GM18505 (cell line): ENCODE data around the gene HTR6.

Experiments
- ATAC-seq: cut with Tn5 transposase; IDR thresholded peaks from one replicate; pipeline ENCODE4 v1.9.1; 2021; ENCODE audit not compliant: unreplicated experiment
- POLR2A ChIP-seq: IDR thresholded peaks from 4 replicates; pipeline ENCODE4 v1.6.1; 2011; ENCODE audit warnings: borderline replicate concordance; ENCODE audit not compliant: insufficient read depth, insufficient read length; ENCODE audit errors: extremely low read depth

The HTR6 gene

DNA sequence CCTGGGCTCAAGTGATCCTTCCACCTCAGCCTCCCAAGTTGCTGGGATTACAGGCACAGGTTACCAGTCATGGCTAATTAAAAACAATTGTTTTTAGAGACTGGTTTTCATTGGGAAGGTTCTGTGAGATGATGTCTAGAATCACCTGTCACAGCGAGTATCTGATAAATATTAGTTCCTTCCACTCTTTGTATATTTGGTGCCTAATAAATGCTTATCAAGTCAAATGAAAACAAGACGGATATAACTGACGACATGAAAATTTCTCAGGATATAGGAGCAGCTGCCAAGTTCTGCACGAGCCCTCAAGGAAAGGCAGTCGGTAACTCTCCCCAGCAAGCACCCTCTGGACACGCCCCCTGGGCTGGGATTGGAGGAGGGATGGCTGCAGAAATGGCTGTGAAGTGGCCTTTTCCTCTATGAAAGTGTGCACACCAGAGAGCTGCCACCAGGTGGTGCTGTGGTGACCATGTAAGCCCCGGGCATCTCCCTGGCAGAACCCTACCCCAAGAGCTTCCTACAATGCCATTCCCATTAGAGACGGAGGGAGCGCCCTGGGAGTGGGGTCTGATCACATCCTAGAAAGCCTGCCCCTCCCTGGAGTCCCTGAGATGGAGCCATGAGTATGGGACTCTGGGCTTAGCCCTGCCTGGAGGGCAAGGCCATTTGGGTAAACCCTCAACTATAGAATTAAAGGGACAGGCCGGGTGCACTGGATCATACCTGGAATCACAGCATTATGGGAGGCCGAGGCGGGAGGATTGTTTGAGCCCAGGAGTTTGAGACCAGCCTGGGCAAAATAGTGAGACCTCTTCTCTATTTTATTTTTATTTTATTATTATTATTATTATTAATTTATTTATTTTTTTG, 50.9 kb downstream of the HTR6 start:
- TF ChIP-seq POLR2A = no peak
- no peak for ATAC-seq

DNA sequence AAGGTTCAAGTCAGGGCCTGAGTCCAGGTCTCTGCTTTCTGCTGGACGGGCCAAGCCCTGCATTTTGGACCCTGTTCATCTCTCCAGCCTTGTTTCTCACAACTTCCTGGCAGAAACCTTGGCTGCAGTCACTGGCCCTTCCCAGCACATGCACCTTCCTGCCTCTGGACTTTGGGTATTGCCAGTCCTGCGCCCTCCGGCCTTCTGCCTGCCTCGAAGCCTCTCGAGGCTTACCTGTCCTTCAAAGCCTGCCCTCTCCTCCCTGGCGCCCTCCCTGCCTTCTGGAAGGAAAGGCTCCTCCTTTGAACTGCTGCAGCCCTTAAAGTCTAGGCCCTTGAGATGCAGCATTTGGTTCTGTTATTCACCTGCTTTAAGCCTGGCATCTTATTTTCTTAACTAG, 52.8 kb downstream of the HTR6 start:
- ATAC-seq = no peak

DNA sequence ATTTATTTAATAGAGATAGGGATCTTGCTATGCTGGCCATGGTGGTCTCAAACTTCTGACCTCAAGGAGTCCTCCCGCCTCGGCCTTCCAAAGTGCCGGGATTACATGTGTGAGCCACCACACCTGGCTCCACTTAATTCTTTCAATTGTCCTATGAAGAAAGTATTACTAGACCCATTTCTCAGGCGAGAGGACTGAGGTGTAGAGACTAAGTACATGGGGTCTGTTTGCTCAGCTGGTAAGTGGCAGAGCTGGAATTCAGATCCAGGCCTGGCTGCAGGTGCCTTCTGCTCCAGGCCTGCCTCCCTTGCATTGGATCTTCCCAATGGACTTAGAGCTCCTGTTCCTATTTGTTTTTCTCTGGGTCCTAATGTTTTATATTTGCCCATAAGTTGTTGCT, 55.5 kb downstream of the HTR6 start:
- no peak for ATAC-seq
- no peak for TF ChIP-seq POLR2A

More for the DNA sequence above, 52.8 kb downstream of the HTR6 start:
- TF ChIP-seq POLR2A = no peak

DNA sequence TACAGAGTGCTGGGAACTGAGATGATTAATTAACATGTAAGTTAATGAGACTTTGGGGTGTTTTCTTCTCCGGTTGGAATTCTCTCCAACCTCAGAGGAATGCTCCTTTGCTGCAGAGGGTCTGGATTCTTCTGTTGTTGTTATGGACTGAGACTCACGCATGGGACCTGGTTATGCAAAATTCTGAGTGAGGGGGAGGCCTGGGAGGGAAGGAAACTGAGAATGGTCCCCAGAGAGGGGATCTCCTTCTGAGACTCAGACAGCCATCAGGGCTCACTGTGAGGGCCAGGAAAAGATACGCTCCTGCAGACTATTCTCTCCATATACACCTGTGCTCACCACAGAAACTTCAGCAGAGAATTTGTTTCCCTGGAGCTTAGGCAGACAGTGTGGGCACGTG, 56.3 kb downstream of the HTR6 start:
- no peak for TF ChIP-seq POLR2A
- ATAC-seq = no peak

DNA sequence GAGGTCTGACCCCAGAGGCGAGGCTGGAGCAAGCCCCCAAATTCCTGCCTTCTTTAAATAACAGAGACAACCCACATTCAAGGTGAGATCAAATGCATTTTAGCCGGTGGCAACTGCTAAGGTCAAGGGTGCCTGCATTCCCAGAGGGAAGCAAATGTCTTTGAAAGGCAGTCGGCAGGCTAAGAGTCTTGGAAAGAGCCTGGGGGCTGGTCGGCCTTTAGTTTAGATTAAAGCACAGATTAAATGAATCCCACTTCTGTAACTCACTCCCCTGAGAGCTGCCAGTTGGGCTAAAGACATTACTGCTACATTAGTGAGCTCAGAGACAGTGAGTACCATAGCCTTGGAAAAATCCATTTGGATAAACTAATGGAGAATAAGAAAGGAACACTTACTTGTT, 59.2 kb downstream of the HTR6 start:
- ATAC-seq = no peak
- no peak for TF ChIP-seq POLR2A

DNA sequence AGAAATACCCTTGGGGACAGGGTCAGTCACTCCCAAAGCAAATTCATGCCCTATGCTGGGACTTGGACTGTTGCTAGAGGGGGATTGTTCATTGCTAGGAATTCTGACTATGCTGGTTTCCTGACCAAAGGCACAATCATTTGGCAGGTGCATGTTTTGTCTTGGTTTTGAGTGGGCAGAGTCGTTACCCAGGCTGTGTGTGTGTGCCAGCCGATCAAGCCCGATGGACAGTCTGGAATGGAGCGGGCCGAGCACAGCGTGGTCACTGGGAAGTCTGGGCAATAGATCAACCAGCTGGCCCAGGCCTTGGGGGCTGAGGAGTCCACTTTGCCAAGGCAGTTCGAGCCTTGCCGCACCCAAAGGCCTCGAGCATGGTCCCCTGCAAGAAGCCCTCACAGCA, 60.9 kb downstream of the HTR6 start:
- no peak for TF ChIP-seq POLR2A
- ATAC-seq = no peak

DNA sequence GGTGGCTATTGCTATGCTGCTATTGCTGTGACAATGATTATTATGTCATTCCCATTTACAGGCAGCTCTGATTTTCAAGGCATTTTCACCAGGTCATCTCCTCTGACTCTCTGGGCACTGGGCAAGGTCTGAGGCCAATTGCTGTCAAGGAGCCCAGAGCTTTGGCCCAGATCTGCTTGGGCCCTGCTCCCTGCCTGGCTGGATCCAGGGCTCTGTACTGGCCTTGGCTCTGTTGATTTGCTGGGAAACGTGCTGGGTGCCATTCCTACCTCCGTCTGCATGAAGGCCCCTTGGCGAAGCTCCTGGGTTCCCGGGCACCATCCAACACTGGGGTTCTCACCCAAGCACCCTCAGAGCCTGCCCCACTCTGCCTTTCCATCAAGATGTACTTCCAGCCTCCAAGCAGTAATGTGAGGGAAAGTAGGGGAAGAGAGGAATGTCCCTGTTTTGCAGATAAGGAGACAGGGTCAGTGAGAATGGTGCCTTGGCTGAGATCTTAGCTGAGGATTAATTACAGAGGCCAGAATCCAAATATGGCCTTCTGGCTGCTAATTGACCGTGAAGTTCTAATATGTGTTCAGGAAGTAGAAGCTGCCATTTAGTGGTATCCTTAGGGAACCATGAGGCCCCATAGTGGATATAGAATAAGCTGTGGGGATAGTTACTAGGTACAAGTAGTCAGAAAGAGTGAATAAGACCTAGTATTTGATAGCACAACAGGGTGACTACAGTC, 63.9 kb downstream of the HTR6 start:
- ATAC-seq = no peak
- no peak for TF ChIP-seq POLR2A

DNA sequence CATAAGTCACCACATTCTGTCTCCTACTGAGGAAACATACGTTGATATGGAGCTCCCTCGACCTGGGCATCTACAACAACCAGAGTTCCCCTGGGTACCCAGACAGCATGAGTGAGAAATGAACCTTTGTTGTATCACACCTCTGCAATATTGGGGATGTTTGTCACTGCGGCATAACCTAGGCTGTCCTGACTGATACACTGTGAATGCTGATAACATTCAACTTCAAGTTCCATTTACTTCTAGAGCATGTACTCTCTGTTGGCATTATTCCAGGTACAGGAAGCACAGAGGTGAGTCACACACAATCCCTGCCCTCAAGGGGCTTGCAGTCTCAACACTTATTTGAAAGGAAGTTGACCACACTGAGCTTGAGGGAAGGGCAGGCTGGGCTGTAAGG, 65.6 kb downstream of the HTR6 start:
- TF ChIP-seq POLR2A = no peak
- no peak for ATAC-seq
